Glutamatergic neuron (in vitro differentiated cells): ENCODE results near the gene CCDC157. TPM values are rescaled to one million over a fixed set of nuclear protein-coding genes. Genes with fewer than 3 reads are reported as not detected.

Experiments used
- DNase-seq: peaks from one replicate; pipeline ENCODE4 v3.0.0; 2022
- H3K27ac Mint-ChIP-seq: one replicate; pipeline ENCODE4 v1.8.0; 2020; ENCODE audit warnings: mild to moderate bottlenecking, mixed read lengths, inconsistent platforms; ENCODE audit not compliant: unreplicated experiment
- H3K27me3 Mint-ChIP-seq: one replicate; pipeline ENCODE4 v1.8.0; 2020; ENCODE audit warnings: mild to moderate bottlenecking, moderate library complexity, mixed read lengths, inconsistent platforms; ENCODE audit not compliant: unreplicated experiment
- H3K36me3 Mint-ChIP-seq: one replicate; pipeline ENCODE4 v1.8.0; 2020; ENCODE audit warnings: mild to moderate bottlenecking, mixed read lengths, inconsistent platforms; ENCODE audit not compliant: unreplicated experiment
- H3K4me1 Mint-ChIP-seq: one replicate; pipeline ENCODE4 v1.8.0; 2020; ENCODE audit warnings: mild to moderate bottlenecking, low read depth, mixed read lengths, inconsistent platforms; ENCODE audit not compliant: unreplicated experiment
- H3K4me3 Mint-ChIP-seq: one replicate; pipeline ENCODE4 v1.8.0; 2020; ENCODE audit warnings: mild to moderate bottlenecking, mixed read lengths, inconsistent platforms; ENCODE audit not compliant: unreplicated experiment
- H3K9me3 Mint-ChIP-seq: one replicate; pipeline ENCODE4 v1.8.0; 2020; ENCODE audit warnings: mild to moderate bottlenecking, moderate library complexity, mixed read lengths, inconsistent platforms; ENCODE audit not compliant: unreplicated experiment
- long read RNA-seq: library from polyadenylated mRNA; unstranded; transcript quantifications from one replicate; pipeline ENCODE4 v2.0.0, GENCODE V29; 2020; ENCODE audit not compliant: unreplicated experiment
- total RNA-seq: library from RNA; stranded (reverse); fragmentation: NEBNext Ultra II Directional; extraction: Animal tissue kit (Norgen Biotek cat#: 25700); gene quantifications from one replicate; pipeline ENCODE4 v1.2.1, GENCODE V29; 2021; ENCODE audit not compliant: unreplicated experiment
- TF ChIP-seq, protein P1 (sequence below): fragments of 200-600 bp; sonication (generic); IDR thresholded peaks from one replicate; pipeline ENCODE4 v1.5.0; 2021; ENCODE audit not compliant: partially characterized antibody, unreplicated experiment

Gene CCDC157
- 6.2 TPM for total RNA-seq
- long read RNA-seq, transcript CCDC157-202 (3 exons, 1,759 nt) = major isoform, 5 of 10 reads
- long read RNA-seq, partial matches to known transcripts = 1 of 10 reads
- long read RNA-seq, other reads (novel, unspliced or antisense) = 4 of 10 reads

DNA sequence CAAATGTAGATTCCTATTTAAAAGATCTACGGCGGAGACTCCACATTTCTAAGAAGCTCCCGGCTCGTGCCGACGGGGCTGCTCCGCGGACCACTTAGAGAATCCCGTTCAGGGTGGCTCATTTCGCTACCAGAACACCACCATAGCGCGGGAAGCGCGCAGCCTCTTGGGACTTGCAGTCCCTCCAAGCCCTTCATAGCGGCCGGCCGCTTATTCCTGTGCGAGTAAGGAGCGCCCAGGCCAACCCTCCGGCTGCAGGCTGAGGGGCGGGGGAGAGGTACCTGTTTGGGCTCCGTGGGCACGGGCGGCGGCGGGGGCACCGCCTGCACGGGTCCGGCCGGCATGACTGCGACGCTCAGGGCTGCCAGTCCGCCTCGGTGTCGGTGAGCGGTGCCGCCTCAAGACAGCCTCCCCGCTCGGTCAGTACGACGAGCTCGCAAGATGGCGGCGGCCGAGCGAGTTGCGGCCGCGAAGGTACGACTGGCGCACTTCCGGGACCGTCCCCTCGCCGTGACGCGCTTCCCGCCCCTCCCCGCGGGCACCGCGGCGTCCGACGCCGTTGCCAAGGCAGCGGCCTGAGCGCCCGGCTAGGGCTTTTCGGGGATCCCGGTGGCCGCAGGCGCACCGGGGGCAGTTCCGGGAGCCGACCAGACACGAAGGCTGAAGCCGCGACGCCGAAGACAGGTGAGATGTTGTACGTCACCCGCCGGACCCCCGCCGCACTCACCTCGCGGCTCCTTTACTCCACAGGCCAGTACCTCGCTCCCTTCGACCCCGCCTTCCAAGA, at the start of gene CCDC157, which contains the start of gene SF3A1:
Gene CCDC157 (plus strand): TSS at position 559 of the 787 bp plus-strand sequence. CDS start 8,994 bp downstream, outside the sequence.
Gene SF3A1 (minus strand): TSS at position 446 of the 787 bp plus-strand sequence. CDS start 102 bp downstream, at position 344.
- peaks cover 13% of the 10 kb centered on the region for H3K27me3 Mint-ChIP-seq
- H3K36me3 Mint-ChIP-seq = no peaks in the 10 kb centered on the region
- H3K4me1 Mint-ChIP-seq = peaks cover 25% of the 10 kb centered on the region
- TF ChIP-seq, protein P1, sequence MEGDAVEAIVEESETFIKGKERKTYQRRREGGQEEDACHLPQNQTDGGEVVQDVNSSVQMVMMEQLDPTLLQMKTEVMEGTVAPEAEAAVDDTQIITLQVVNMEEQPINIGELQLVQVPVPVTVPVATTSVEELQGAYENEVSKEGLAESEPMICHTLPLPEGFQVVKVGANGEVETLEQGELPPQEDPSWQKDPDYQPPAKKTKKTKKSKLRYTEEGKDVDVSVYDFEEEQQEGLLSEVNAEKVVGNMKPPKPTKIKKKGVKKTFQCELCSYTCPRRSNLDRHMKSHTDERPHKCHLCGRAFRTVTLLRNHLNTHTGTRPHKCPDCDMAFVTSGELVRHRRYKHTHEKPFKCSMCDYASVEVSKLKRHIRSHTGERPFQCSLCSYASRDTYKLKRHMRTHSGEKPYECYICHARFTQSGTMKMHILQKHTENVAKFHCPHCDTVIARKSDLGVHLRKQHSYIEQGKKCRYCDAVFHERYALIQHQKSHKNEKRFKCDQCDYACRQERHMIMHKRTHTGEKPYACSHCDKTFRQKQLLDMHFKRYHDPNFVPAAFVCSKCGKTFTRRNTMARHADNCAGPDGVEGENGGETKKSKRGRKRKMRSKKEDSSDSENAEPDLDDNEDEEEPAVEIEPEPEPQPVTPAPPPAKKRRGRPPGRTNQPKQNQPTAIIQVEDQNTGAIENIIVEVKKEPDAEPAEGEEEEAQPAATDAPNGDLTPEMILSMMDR = no peak
- peaks cover 8% of the 10 kb centered on the region for H3K9me3 Mint-ChIP-seq
- H3K4me3 Mint-ChIP-seq = peak within 1 kb of the TSS; percentile 97
- H3K27ac Mint-ChIP-seq = peak within 1 kb of the TSS; percentile 94
- DNase-seq = peak; percentile 90

DNA sequence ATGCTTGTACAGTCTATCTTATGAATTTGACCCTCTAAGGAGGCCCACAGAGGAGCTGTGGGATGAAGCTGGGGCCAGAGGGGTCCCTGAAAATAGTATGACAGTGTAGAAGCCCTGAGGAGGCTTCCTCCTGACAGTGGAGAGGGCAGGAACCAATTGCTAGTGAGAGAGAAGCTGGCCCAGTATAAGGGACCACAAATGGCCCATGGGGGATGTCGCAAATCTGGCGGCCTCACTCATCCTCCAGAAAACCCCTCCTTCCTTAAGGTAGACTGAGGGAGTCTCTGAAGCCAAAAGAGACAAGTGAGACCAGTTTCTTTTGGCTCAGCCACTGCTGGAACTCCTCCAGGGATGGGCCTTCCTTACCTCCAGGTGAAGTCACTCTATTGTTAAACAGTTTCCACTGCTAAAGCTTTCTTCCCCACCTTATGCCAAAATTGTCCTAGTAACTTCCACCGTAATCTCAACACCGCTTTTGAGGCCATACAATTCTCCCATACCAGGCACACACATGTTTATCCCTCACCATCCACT, 49.7 kb upstream of the CCDC157 start:
- no peak overlapping the region for H3K27ac Mint-ChIP-seq
- no peak overlapping the region for H3K4me3 Mint-ChIP-seq
- H3K27me3 Mint-ChIP-seq = no peaks in the 10 kb centered on the region
- no peak for DNase-seq
- TF ChIP-seq, protein P1 = no peak
- peaks cover 3% of the 10 kb centered on the region for H3K9me3 Mint-ChIP-seq
- peaks cover 7% of the 10 kb centered on the region for H3K4me1 Mint-ChIP-seq
- H3K36me3 Mint-ChIP-seq = no peaks in the 10 kb centered on the region

DNA sequence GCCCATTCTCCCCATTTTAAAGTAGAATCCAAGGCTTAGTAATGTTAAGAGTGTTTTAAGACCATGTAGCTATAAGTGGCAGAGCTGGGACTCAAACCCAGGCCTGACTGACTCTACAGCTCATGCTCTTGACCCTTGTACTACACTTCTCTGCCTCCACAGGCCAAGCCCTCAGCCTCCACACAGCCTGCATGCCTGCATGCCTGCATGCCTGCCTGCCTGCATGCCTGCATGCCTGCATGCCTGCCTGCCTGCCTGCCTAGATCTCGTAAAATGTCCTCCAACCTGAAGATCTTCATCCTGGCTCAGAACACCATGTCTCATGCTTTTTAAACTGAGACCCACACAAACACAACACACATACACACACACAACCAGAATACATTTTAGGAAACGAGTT, 48.7 kb upstream of the CCDC157 start:
- Mint-ChIP-seq H3K4me3 (no peak overlapping the region), H3K36me3 (no peaks in the 10 kb centered on the region), H3K27ac (no peak overlapping the region), H3K9me3 (peaks cover 3% of the 10 kb centered on the region), H3K4me1 (peaks cover 7% of the 10 kb centered on the region), H3K27me3 (no peaks in the 10 kb centered on the region)
- DNase-seq = no peak
- TF ChIP-seq, protein P1 = no peak

DNA sequence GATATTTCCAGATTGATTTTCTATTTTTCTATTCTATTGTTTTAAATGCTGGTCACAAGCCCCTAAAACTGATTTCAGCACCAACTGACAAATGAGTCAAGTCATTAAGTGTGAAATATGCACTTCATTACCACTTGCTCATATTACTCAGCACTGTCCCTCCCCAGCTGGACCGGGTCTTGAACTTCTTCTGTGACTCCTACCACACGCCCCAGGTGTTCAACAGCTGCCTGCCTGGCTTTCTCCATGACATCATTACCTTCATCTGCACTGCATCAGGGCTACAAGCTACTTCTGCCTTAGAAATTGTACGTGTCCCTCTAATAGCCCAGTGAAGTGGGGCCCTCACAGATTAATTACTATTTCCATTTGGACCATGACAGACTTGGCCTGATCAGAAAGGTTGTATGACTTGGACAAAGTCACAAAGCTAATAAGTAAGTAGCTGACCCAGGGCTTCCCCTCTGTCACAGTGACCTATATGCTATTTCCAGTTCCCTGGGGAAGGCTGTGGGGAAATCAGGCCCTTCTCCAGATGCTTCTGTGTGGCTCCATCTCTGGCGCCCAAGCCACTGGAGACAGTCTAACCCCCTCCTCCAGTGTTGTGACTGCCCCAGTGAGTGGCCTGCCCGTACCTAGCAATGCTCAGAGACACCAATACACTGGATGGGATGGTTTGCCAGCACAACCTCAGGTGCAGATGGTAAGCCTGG, 48.1 kb upstream of the CCDC157 start:
- H3K9me3 Mint-ChIP-seq = peaks cover 3% of the 10 kb centered on the region
- DNase-seq = no peak
- no peaks in the 10 kb centered on the region for H3K27me3 Mint-ChIP-seq
- H3K27ac Mint-ChIP-seq = no peak overlapping the region
- TF ChIP-seq, protein P1 = no peak
- peaks cover 7% of the 10 kb centered on the region for H3K4me1 Mint-ChIP-seq
- H3K36me3 Mint-ChIP-seq = no peaks in the 10 kb centered on the region
- H3K4me3 Mint-ChIP-seq = no peak overlapping the region
